ENCODE data around the gene PRR19. TPM values are rescaled to one million over a fixed set of nuclear protein-coding genes. Genes with fewer than 3 reads are reported as not detected.

PRR19 gene
- total RNA-seq, 6 experiments from 2014 or later, result 0.67 to 2.0 (median 0.86) TPM

- Mint-ChIP-seq H3K4me3 (no peak overlapping the region), H3K27me3 (ENCODE audit: insufficient read depth) (peaks cover 2% of the 10 kb centered on the region), H3K4me1 (ENCODE audit: low read depth) (no peaks in the 10 kb centered on the region), H3K36me3 (ENCODE audit: low read depth) (peaks cover 10% of the 10 kb centered on the region; the same call in 1 of the 2 replicates), H3K27ac (no peak overlapping the region), H3K9me3 (no peaks in the 10 kb centered on the region)
- no peak for DNase-seq
- no peak for TF ChIP-seq CTCF (IDR thresholded peaks at IDR 0.05)
These were observed 8.0 kb upstream of the PRR19 start for GRCh38 chr19:42293948-42294347.

- no peak for TF ChIP-seq CTCF (IDR thresholded peaks at IDR 0.05)
- no peak overlapping the region for H3K27ac Mint-ChIP-seq
- H3K4me1 Mint-ChIP-seq (ENCODE audit: low read depth), result no peaks in the 10 kb centered on the region
- H3K27me3 Mint-ChIP-seq (ENCODE audit: insufficient read depth), result no peaks in the 10 kb centered on the region; the same call in 1 of the 2 replicates
- H3K36me3 Mint-ChIP-seq (ENCODE audit: low read depth), result peaks cover 10% of the 10 kb centered on the region; the same call in 1 of the 2 replicates
- H3K4me3 Mint-ChIP-seq, result no peak overlapping the region
- no peaks in the 10 kb centered on the region for H3K9me3 Mint-ChIP-seq
- DNase-seq, result no peak
These were observed 7.3 kb upstream of the PRR19 start for GRCh38 chr19:42294471-42295137.

- TF ChIP-seq CTCF (IDR thresholded peaks at IDR 0.05), result no peak
- no peaks in the 10 kb centered on the region for H3K4me1 Mint-ChIP-seq (ENCODE audit: low read depth)
- H3K36me3 Mint-ChIP-seq (ENCODE audit: low read depth), result peaks cover 10% of the 10 kb centered on the region; the same call in 1 of the 2 replicates
- no peak overlapping the region for H3K27ac Mint-ChIP-seq
- H3K4me3 Mint-ChIP-seq, result no peak overlapping the region
- H3K9me3 Mint-ChIP-seq, result no peaks in the 10 kb centered on the region
- H3K27me3 Mint-ChIP-seq (ENCODE audit: insufficient read depth), result no peaks in the 10 kb centered on the region; the same call in 1 of the 2 replicates
- no peak for DNase-seq
These were observed 6.6 kb upstream of the PRR19 start for GRCh38 chr19:42295342-42295741.

GRCh38 chr19:42295831-42296525 lies 6.0 kb upstream of the PRR19 start:
- peak; percentile 92 for TF ChIP-seq CTCF (IDR thresholded peaks at IDR 0.05)
- no peaks in the 10 kb centered on the region; the same call in 1 of the 2 replicates for H3K27me3 Mint-ChIP-seq (ENCODE audit: insufficient read depth)

GRCh38 chr19:42297039-42297438 lies 4.9 kb upstream of the PRR19 start:
- Mint-ChIP-seq H3K27me3 (ENCODE audit: insufficient read depth) (no peaks in the 10 kb centered on the region; the same call in 1 of the 2 replicates), H3K27ac (no peak overlapping the region), H3K4me1 (ENCODE audit: low read depth) (peaks cover 10% of the 10 kb centered on the region), H3K36me3 (ENCODE audit: low read depth) (peaks cover 5% of the 10 kb centered on the region; the same call in 1 of the 2 replicates), H3K9me3 (no peaks in the 10 kb centered on the region), H3K4me3 (no peak overlapping the region)
- TF ChIP-seq CTCF (IDR thresholded peaks at IDR 0.05), result no peak
- no peak for DNase-seq

More at GRCh38 chr19:42295831-42296525, 6.0 kb upstream of the PRR19 start:
- H3K4me3 Mint-ChIP-seq, result no peak overlapping the region; the same call in 1 of the 2 replicates
- no peak overlapping the region for H3K27ac Mint-ChIP-seq
- peaks cover 10% of the 10 kb centered on the region; the same call in 1 of the 2 replicates for H3K36me3 Mint-ChIP-seq (ENCODE audit: low read depth)
- H3K4me1 Mint-ChIP-seq (ENCODE audit: low read depth), result peaks cover under 1% of the 10 kb centered on the region; the same call in 1 of the 2 replicates
- DNase-seq, result peak; percentile 38
- H3K9me3 Mint-ChIP-seq, result no peaks in the 10 kb centered on the region
